Measurements from ENCODE around the gene CBX2.
"Not testable (repeated sequence)": the region's sequence is repeated elsewhere in the genome, so short reads cannot be mapped to it uniquely, and the experiment has no call there.

CBX2 gene

DNA sequence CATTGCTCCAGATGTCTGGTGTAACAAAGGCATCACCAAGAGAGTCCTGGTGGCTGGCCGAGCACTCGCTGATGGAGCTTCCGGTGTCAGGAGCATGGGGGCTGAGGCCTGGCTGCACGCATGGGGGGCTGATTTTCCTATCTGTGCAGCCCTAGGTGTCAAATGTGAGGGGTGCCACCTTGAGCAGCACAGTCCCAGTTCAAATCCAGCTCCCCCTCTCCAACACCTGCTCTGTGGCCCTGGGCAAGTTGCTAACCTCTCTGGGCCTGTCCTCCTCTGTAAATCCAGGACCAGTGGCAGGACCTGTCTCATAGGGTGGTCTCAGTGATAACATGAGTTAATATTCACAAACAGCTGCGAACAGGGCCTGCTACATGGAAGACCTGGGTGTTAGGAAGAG is 34.3 kb upstream of the CBX2 start:
- no peak for DNase-seq

DNA sequence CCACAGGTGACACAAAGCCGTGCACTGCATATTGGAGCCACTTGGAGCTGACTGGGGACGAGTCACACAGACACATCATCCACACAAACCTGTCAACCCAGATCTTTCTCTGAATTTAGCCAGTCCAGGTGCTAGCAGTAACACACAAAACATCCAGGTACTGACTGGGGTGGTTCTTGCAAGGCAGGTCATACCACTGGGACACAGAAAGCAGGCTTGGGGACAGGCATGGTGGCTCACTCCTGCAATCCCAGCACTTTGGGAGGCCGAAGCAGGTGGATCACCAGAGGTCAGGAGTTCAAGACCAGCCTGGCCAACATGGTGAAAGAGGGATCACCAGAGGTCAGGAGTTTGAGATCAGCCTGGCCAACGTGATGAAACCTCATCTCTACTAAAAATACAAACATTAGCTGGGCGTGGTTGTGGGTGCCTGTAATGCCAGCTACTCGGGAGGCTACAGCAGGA is 32.3 kb upstream of the CBX2 start:
- DNase-seq = no peak

GRCh38 chr17:79746889-79747507 is 30.9 kb upstream of the CBX2 start:
- DNase-seq = peak in 1 of 2 experiments; percentile 22

DNA sequence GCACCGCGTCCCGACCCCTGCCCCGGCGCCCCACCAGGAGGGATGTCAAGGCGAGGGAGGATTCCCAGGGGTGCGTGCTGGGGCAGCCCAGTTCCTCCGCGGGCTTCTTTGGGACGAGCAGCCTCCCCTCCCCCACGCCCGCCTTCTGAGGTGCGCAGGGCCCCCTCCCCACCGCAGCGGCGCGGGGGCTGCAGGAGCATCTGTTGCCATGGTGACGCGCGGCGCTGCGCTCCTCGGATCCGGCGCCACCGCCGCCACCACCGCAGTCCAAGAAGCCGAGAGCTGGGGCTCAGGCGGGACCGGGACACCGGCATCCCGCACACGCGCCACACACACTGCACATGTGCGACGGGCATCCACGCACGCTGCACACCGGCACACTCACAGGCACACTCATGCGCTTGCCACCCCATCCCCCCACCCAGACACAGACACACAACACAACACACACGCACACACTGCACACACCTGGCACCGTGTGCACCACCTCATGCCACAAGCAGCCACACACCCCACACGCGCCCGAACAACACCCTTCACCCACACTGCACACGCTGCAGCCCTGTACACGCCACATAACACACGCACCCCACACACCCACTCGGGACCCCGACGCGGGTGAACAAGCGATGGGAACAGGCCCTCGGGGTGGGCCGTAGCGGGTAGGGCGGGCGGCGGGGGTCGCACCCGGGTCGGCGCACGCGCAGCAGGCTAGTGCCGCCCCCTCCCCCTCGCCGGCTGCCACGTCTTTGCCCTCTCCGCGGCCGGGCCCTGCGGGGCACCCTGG is 30.2 kb upstream of the CBX2 start:
- DNase-seq = no peak

DNA sequence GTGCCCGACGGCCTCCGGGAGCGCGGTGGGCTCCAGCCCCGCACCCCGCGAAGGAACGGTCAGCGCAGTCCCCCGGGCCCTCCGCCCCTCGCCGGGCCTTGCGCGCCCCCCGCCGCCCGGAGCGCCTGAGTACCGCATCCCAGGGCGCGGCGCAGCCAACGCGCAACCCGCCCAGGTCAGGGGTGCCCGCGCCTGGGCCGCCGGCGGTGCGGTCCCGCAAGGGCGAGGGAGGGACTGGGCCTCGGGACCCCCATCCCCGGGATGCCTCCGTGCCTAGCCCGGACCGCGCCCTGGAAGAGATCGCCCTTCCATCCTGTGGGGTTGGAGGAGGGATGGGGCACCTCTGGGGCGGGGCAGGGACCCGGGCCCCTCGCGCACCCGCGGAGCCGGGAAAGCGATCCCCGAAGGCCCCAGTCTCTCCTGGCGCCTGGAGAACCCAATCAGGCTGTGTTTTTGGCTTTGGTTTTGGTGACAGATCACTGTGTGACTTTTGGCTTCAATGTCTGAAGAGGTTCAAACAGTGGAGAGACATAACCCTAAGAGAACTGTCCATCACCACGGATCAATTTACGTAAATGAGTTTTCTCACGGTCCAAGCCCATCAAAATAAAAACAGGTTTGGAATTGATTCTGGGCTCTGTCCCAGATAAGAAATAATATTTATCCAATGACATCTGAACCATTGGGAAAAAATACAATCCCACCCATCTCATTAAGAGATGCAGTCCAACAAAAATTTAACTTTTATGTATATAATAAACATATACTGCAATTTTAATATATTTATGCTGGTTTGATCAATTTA is 29.5 kb upstream of the CBX2 start:
- DNase-seq = no peak

GRCh38 chr17:79749156-79749815 is 28.7 kb upstream of the CBX2 start:
- DNase-seq = no peak

DNA sequence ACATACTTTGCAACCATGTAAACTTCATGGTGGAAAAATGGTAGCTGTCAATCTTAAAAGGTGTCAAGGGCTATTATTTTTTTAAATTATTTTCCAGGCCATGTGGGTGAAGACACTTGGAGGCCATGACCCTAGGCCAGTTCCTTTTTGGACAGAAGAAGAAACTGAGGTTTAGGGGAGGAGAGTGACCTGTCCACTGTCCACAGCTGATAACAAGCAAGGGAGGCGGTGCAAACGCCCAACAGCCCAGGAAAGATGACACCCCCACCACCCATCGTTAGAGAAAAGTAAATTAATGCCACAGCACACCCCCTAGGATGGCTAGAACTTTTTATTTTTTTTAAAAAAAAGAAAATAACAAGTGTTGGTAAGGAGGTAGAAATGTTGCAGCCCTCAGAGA is 28.0 kb upstream of the CBX2 start:
- DNase-seq = no peak

DNA sequence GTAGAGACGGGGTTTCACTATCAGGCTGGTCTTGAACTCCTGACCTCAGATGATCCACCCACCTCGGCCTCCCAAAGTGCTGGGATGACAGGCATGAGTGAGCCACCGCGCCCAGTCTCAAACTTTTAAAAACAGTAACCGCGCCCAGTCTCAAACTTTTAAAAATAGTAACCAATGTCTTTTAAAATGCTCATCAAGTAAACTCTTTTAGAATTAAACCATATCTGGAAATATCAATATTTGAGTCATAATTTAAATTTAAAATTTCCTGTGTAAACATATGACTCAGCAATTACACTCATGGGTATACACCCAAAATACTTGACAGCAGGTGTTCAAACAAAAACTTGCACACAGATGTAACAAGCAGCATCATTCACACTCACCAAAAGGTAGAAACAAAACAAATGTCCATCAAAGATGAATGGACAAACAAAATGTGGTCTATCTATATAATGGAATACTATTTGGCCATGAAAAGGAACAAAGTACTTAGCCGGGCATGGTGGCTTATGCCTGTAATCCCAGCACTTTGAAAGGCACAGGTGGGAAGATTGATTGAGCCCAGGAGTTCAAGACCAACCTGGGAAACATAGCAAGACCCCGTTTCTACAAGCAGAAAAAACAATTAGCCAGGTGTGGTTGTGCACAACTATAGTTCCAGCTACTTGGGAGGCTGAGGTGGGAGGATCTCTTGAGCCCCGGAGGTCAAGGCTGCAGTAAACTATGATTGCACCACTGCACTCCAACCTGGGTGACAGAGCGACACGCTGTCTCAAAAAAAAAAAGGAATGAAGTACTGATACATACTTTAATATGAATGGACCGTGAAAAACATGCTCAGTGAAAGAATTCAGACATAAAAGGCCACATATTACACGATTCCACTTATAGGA is 27.1 kb upstream of the CBX2 start:
- DNase-seq = no peak

- DNase-seq = peak; percentile 34 to 41
Observed at GRCh38 chr17:79752175-79752574, 25.8 kb upstream of the CBX2 start.

GRCh38 chr17:79754370-79754769 is 23.6 kb upstream of the CBX2 start:
- DNase-seq = no peak

DNA sequence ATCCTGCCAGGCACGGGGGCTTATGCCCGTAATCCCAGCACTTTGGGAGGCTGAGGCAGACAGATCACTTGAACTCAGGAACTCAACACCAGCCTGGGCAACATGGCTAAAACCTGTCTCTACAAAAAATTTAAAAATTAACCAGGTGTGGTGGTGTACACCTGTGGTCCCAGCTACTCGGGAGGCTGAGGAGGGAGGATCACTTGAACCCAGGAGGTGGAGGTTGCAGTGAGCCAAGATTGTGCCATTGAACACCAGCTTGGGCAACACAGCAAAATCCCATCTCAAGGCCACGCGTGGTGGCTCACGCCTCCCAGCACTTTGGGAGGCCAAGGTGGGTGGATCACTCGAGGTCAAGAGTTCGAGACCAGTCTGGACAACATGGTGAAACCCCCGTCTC is 23.0 kb upstream of the CBX2 start:
- DNase-seq = not testable (repeated sequence)

GRCh38 chr17:79755591-79755990 is 22.4 kb upstream of the CBX2 start:
- no peak for DNase-seq

DNA sequence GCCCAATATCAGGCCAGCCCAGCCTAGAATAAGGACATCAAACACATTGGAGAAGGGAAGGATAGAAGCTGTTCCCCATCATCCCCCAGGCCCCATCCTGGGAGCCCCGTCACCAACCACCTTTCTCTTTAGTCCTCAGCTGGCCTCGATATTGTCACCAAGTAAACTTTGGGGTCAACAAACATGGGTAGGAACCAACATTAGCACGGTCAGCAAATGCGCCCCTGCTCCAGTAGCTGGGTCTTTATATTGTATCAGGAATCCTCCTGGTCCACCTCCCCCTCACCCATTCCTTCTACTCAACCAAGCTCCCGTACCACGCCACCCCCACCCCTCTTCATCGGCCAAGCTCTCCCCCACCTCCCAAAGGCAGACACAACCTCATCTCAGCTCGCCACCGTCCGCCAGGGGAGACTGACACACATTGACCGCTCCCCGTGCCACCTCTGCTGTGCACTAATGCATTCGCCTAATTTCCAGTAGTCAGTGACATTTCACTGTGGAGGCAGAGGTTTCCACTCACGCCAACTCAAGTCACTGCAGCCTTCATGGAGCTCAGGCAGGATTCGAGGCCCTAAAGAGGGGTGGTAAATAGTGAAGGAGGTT is 20.7 kb upstream of the CBX2 start:
- DNase-seq = no peak

DNA sequence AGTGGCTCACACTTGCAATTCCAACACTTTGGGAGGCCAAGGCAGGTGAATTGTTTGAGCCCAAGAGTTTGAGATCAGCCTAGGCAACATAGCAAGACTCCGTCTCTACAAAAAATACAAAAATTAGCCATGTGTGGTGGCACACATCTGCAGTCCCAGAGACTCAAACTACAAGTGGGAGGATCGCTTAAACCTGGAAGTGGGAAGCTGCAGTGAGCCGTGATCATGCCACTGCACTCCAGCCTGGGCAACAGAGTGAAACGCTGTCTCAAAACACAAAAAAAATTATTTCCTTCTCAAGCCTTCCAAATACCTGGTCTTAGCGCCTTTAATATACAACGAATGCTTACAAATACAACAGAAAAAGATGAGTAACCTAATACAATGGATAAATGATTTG is 19.7 kb upstream of the CBX2 start:
- no peak for DNase-seq

- DNase-seq = no peak
Observed at GRCh38 chr17:79760197-79760906, 17.6 kb upstream of the CBX2 start.

- no peak for DNase-seq
Observed at GRCh38 chr17:79761894-79762589, 15.9 kb upstream of the CBX2 start.

DNA sequence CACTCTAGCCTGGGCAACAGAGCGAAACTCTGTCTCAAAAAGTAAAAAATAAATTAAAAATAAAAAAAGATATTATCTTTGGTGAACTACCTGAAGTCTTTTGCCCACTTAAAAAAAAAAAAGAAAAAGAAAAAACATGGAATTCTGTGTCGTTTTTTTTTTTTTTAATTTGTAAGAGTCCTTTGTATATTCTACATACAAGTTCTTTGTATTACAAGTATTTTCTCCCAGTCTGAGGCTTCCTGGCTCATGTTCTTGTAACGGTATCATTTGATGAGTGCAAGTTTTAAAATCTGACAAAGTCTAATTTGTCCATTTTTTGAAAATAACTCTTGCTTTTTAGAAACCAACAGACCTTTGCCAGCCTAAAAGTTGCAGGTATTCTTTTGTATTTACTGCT is 12.2 kb upstream of the CBX2 start:
- no peak for DNase-seq

DNA sequence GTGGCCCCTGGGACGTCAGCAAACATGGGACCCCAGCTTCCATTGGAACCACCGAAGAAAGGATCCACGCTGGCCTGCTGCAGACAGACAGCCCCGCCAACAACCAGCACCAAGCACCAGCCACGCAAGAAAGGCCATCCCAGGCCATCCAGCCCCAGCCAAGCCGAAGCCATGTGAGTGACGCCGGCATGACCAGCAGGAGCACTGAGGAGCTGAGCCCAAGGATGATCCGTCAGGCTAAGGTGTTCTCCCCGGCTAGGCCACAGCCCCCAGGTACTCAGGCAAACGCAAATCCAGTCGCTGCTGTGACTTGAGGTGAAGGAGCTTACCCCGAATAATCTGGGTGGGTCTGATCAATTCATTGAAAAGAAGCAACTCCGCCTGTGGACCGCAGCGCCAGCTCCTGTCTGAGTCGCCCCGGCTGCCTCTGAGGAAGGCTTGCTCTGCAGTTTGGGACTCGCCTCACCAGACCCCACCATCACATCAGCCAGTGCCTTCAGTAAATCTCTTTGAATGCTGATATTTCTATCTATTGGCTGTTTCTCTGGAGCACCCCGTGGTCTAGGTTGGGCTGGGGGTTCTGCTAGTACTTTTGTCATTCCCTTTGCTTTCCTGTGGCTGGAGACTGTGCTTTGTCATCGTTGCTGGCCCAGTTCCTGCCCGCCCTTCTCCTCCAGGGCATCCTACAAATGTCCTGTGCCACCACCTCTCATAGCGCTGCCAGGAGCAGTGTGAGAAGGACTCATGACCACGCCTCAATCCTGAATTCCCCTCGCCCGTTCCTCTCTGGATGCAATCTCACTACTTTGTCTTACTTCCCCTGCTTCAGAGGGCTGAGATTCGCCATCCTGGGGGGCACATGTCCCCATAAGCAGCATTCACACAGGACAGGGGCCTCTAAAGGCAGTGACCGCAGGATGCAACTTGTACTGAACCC is 8.1 kb upstream of the CBX2 start:
- no peak for DNase-seq

GRCh38 chr17:79771276-79771675 is 6.7 kb upstream of the CBX2 start:
- no peak for DNase-seq

Data from activated T-cell treated with anti-CD3 and anti-CD28 coated beads, Interleukin-2, amount 50 U/mL, for 48 hours (primary cell).